DMS153 (cell line): ENCODE measurements around the gene DNAJC16.

ENCODE experiments used
- DNase-seq: peaks from one replicate; lab custom pipeline; 2025; lab: John Stamatoyannopoulos, UW

Gene DNAJC16

DNA sequence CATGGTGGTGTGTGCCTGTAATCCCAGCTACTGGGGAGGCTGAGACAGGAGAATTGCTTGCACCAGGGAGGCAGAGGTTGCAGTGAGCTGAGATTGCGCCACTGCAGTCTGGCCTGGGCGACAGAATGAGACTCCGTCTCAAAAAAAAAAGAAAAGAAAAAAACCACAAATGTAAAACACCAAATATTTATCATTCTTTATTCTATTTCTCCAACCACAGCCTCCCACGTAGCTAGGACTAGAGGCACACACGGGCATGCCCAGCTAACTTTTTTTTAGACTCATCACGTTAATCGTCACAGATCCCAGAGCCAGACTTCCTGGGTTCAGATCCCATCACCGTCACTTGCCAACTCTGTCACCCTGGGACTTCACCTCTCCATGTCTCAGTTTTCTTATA lies 13.5 kb downstream of the DNAJC16 start:
- DNase-seq = no peak

DNA sequence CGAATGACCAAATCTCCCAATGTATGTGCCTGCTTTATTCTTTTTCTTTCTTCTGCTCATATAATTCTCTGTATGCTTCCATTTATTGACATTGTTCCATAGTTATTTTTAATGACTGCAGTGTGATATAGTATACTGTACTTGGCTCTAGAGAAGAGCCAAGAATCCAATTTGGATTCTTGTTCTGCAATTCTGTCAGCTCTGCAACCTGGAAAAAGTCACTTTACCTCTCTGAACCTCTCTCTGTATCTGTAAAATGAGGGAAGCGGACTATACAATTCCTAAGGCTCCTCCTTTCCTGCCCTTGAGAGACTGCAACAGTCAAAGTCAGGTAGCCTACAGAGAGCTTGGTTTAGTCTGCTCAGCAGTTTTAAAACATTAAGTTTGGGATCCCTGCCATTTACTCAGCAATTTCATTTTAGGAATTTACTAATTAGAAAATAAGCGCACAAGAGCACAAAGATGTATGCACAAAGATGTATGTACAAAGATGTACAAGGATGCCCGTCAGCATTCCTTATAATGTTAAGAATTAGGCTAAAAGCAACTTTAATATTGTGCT lies 14.7 kb downstream of the DNAJC16 start:
- DNase-seq = no peak

DNA sequence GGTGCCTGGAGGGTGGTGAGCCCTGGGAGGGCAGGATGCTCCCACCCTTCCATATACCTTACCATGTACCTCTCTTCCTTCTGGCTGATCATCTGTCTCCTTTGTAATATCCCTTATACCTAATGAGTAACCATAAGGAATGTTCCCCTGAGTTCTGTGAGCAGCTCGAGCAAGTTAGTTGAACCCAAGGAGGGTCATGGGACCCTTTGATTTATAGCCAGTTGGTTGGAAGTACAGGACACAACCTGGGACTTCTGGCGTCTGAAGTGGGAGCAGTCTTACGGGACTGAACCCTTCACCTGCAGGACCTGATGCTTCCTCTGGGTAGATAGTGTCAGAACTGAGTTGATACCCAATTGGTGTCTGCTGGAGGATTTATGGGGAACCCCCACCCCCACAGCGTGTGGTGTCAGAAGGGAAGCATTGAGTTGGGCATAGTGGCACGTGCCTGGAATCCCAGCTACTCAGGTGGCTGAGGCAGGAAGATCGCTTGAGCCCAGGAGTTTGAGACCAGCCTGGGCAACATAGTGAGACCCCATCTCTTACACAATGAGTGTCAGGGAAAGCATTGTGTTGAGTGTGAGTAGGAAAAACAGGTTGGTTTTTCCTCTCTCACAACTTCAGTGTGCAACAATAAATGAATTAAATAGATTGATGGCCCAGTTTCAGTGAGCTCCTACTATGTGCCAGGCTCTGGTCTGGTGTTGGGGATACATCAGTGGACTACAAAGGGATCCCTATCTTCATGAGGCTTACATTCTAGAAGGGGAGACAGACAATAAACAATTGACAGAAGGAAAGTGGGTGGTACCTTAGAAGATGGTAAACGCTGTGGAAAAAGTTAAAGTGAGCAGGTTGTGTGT lies 16.0 kb downstream of the DNAJC16 start:
- DNase-seq = no peak

DNA sequence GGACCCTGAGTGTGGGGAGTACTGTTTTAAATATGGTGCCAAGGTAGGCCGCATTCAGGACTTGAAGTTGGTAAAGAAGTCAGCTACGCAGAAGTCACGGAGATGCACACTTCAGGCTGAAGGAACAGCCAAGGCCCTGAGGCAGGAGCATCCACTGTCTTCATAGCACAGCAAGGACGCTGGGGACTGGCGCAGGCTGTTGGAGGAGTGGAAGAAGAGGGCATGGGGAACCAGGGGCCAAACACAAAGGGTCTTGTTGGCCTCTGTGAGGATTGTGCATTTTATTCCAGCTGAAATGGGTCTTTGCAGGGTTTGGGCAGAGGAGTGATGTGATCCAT lies 16.6 kb downstream of the DNAJC16 start:
- no peak for DNase-seq

DNA sequence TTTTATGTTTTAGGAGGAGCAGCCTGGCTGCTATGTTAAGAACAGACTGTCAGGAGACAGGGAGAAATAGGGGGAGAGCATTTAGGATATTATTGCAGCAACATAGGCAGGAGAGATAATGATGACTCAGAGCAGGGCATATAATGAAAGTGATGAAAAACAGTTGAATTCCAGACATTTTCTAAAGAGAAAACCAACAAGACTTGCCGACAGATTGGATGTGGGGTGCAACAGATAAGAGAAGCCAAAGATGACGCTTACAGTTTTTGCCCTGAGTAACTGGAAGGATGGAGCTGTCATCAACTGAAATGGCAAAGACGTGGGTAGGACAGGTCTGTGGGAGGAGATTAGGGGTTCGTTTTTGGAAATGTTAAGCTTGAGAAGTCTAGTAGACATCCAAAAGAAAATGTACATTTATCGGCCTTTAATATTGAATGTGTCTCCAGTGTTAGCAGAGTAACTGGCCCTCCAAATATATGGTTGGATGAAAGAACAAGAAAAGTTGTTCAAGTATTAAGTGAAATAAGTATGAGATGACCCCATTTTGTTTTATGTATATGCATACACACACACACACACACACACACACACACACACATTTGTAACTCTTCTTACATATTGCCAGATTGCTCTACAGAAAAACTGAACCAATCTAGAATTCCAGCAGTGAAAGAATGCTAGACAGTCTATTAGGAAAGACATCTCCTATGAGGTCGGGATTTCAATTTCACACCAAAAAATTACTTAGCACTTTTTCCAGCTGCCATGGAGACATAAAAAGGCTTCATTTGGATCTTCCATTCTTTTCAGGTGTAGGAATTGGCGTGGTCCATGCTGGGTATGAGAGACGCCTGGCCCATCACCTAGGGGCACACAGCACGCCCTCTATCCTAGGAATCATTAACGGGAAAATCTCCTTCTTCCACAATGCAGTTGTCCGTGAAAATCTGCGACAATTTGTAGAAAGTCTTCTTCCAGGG lies 17.2 kb downstream of the DNAJC16 start:
- no peak for DNase-seq

DNA sequence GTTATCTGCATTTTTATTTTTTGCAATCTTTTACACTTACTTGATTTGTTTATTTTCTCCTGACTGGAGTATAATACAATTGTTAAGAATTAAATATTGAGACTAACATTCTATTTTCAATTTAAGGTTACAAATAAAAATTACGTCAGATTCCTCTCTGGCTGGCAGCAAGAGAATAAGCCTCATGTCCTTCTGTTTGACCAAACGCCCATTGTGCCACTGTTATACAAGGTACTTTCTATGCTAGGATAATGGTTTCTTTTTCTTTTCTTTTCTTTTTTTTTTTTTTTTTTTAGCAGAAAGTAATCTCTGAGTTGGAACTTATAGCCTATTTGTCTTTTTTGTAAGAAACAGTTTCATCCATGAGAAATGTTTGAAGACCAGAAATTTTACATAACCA lies 20.0 kb downstream of the DNAJC16 start:
- no peak for DNase-seq

DNA sequence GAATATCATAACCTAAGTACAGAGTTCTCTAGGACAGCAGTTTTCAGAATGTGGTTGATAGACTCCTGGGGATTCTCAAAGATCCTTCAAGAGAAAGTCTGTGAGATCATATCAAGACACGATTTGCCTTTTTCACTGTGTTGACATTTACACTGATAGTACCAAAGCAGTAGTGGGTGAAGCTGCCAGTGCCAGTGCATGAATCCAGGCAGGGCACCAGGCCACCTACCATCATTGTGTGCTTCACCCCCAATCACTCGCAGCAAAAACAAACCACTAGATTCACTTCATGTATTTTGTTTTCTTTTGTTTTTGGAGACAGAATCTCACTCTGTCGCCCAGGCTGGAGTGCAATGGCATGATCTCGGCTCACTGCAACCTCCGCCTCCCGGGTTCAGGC lies 23.9 kb downstream of the DNAJC16 start:
- no peak for DNase-seq

DNA sequence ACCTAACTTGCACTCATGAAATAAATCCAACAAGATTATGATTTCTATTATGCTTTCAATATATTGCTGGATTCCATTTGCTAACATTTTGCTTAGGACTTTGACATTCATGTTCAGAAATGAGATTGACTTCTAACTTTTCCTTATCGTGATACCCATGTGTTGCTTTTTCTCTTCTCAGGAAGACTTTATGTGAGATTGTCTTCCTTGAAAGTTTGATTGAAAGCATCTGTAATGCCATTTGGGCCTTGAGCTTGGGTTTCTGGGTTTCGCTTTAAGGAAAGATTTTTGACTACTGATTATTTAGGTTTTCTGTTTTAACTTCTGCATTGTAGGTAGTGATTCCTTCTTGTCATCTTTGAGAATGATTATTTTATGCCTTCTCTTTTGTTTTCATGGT lies 30.4 kb downstream of the DNAJC16 start:
- DNase-seq = no peak

DNA sequence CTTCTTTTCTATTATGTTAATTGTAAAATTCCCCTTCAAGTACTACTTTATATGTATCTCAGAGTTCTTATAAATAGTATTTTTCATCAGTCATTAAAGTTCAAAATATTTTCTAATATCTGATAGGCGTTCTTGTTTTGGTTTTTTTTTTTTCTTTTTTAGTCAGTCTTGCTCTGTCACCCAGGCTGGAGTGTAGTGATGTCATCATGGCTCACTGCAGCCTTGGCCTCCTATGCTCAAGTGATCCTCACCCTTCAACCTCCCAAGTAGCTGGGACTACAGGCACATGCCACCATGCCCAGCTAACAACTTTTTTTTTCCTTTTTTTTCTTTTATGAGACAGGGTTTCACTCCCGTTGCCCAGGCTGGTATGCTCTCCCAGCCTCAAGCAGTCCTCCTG lies 30.9 kb downstream of the DNAJC16 start:
- no peak for DNase-seq

DNA sequence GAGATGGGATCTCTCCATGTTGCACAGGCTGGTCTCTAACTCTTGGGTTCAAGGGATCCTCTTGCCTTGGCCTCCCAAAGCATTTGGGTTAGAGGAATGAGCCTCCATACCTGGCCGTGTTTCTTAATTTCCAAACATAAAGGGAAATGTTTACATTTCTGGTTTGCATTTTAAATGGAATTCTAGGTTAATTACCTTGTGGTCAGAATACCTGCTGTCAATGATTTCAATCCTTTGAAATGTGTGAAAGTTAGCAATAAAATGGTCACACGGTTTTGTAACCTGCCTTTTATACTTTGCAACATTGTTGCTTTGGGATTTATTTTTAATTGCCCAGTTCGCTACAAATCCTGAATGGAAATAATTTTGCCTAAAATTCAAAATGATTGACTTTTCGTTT lies 31.9 kb downstream of the DNAJC16 start:
- no peak for DNase-seq

DNA sequence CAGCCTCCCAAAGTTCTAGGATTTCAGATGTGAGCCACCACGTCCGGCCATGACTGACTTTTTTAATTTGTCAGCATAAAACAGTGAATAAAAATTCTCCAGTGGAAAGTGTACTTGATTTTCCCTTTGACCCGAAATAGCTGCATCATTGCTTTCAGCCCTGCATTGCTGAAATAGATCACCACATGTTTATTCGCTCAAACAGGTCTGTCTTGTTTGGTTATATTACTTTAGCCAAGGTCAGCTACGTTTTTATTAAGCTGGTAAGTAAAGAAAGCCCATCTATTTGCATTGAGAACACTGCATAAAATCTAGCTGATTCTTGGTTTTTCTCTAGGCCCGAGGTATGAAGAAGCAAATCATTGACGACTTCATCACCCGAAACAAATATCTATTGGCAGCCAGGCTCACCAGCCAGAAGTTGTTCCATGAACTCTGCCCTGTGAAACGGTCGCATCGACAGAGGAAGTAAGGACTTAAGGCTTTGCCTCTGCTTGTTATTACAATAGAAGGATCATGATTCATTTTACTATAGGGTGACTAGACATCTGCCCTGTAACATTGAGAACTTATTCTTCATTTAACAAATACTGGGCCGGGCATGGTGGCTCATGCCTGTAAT lies 32.7 kb downstream of the DNAJC16 start:
- DNase-seq = no peak

DNA sequence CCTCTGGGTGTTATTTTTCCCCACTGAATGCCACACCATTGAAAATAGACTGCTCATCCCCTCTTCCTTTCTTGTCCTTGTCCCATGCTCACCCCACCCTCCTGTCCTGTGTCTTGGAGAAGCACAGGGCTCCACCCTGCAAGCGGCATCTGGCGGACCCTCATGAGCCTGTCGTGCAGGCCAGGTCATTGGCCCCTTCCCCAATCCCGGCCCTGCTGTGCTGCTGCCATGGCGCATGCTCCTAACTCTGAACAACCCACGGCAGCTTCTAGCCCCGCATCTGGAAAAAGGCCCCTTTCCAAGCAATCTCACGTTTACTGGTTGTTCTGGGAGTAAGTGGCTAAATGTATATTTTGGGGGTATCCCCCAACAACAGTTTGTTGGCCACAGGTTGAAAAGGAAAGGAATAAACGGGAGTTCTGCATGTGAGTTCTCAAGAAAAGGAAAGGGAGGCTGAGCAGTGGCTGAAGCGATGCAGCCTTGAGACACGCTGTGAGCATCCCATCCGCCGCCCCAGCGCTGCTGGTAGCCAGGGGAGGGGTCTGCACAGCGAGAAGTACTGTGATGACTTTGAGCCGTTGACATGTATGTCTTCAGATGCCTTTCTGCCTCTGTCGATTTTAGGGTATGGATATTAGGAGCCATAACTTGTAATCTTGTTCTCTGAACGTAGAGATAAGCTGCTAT lies 41.9 kb downstream of the DNAJC16 start:
- no peak for DNase-seq

DNA sequence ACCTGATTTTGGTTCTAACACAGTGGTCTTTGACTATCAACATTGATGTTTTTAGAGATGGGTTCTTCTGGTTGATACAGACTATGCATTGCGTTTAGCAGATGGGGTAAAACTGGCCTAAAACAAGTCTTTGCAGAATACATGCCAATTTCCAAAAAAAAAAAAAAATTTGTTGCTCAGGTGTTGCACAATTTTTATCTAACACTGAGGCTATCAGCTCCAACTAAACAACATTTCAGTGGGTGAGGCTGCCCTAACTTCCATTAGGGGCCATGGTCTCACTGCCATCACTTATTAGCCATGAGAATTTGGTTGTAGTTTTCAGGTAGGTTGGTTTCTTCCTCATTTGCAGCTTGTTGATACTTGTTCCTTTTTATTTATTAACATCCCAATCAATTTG lies 44.2 kb downstream of the DNAJC16 start:
- DNase-seq = no peak

DNA sequence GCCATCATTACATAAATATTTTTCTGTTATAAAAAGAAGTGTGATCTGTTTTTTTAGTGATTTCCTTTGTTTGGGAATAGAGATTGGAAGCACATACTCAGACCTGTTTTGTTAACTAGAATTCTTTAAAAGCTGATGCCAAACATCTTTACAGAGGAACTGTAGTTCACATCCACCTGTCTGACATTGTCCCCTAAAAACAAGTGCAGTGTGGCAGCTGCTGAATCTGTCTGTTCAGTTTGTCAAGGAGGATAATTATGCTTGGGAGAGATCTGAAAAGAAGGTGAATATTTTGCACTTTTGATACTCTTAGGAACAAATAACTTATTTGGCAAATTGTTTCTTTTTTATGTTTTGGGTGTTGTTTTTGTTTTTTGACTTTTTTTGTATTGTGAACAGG lies 44.6 kb downstream of the DNAJC16 start:
- no peak for DNase-seq

DNA sequence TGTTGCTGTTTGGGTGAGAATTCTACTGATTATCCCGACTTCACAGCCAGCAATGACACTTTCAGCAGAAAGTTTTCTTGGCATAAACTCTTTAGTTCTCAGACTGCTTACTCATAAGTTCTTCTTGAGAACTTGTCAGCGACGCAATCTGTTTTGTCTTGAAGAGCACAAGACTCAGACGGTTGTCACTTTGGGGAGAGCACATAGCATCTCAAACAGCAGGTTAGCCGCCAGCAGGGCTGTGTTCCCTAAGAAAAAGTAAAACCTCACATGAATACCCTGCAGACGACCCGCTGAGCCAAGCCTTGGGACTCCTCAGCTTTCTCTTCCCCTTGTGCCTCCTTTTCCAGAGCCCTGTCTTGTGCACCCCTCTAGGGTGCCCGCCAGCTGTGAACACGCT lies 46.8 kb downstream of the DNAJC16 start:
- no peak for DNase-seq

DNA sequence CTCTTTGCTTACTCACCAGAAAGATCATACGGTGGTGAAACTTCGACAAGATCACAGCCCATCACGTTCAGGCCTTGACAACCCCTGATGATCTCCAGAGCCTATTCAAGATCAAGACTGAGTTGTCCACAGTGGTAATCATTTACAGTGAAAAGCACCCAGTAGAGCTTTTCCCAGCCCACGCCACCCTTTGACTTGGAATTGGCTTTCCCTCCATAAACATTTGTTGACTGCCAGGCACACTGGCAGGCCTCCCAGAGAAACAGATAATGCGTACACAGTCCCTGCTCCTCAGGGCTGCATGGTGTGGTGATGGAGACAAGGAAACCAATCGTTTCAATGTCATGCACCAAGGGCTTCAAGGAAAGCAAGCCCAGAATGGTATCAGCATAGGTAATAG lies 48.1 kb downstream of the DNAJC16 start:
- DNase-seq = no peak

DNA sequence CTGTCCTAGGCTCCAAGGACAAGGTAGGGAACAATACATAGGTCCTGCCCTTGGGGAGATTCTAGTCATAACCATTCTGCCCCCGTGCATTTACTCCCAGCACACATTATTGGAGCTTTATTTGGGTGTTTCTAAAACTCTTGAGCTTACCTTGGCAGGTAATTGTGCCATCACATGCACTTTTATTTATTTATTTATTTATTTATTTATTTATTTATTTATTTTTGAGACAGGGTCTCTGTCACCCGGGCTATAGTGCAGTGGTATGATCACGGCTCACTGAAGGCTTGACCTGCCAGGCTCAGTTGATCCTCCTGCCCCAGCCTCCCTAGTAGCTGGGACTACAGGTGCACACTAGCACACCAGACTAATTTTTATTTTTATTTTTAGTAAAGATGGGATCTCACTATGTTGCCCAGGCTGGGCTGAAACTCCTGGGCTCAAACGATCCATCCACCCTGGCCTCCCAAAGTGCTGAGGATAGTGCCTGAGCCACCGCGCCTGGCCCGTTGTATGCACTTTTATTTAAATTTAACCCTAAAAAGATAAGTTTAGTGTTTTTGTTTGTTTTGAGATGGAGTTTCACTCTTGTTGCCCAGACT lies 49.0 kb downstream of the DNAJC16 start:
- DNase-seq = no peak

DNA sequence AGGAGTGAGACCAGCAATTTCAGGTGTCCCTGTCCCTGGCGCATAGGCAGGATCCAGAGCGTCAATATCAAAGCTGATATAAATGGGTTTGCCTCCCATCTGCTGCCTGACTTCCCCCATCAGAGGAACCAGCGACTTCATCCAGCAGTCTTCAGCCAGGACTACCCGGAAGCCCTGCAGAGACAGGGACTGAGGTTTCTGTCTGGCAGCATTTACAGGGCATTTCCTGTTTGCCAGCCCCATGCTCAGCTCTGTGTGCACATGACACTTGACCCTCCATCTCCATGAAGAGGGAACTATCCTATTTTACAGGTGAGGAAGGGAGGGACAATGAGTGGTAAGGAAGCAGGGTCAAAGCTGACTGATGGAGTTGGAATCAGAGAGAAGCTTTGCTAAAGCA lies 51.0 kb downstream of the DNAJC16 start:
- DNase-seq = peak; percentile 89

DNA sequence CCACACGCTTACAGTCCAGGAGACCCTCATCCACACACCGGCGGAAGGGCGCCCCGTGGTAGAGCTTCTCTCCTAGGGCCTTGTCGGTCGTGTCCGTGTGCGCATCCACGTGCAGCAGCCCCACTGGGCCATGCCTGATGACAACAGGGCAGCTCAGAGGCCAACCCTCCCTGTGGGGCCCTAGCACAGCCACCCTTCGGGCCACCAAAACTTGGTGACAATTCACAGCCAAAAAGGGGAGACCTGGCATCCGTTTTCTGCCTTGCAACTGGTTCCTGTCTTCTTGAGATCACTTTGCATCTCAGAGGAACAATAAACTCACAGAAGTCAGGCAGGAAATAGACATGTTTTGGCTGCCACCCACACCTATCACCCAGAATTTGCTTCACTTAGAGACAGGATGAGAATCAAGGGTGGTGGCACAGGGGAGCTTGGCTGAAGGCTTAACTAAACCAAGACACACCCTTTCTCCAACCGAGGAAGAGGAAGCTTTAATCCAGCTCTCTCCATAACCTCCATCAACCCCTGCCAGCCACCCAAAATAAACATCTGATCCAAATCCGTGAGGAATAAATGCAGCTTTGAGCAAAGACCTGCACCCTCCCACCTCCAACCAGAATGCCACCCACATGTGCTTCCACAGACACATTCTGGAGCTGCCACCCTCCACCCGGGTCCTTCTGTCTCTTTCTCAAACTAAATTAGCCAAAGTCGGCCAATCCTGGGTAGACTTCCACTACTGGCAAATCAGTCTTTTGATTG lies 52.5 kb downstream of the DNAJC16 start:
- no peak for DNase-seq

DNA sequence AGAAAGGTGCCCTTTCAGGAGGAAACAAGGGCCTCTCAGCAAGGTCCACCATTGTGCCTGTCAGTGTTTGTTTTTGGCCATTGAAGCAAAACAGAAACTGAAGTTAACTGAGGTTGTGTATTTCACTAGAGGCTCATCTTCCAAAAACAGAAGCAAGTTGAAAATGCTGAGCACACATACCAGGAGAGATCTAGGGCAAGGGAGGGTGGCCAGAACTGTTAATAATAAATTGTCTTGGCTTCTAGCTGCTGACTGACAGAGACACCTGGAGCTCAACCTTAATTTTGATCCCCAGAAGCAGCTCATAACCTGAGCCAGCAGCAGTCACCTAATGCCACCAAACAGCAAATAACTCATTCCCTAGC lies 53.0 kb downstream of the DNAJC16 start:
- no peak for DNase-seq
